Thyroid gland (tissue), 4 donors: ENCODE measurements around the gene HSD17B12.

Experiments used
- CTCF ChIP-seq, 6 experiments: fragments of 200-600 bp in 3 of 6; fragments of 450-650 bp in 3 of 6; sonication (generic) in 3 of 6; IDR thresholded peaks; one replicate each; pipeline ENCODE4 v1.5.1; 2016 to 2019; ENCODE audit warnings: antibody characterized with exemption in 6 of 6, mild to moderate bottlenecking in 2 of 6, inconsistent platforms in 1 of 6, moderate library complexity in 1 of 6
- POLR2A ChIP-seq, 2 donors: fragments of 450-650 bp; IDR thresholded peaks; one replicate each; pipeline ENCODE4 v1.6.1; 2017; ENCODE audit warnings: antibody characterized with exemption in 2 of 2, mild to moderate bottlenecking in 2 of 2, moderate library complexity in 1 of 2

- TF ChIP-seq CTCF (IDR thresholded peaks at IDR 0.05) (no peak), POLR2A (IDR thresholded peaks at IDR 0.05) (no peak)
Observed at GRCh38 chr11:43810929-43811596, 130.5 kb downstream of the HSD17B12 start.
